SU-DHL-6 (cell line): ENCODE results near the gene COMT.

Experiments used
- CTCF ChIP-seq: fragments of 200-600 bp; sonication (generic); IDR thresholded peaks from one replicate; pipeline ENCODE4 v1.5.1; 2017; ENCODE audit warnings: antibody characterized with exemption, mild to moderate bottlenecking, low read length, moderate library complexity; ENCODE audit not compliant: insufficient read depth, poor library complexity, severe bottlenecking
- EZH2phosphoT487 ChIP-seq: fragments of 200-600 bp; sonication (generic), shearing (Covaris generic); conservative IDR thresholded peaks from 2 replicates; pipeline ENCODE4 v1.6.1; 2018; ENCODE audit warnings: mild to moderate bottlenecking, antibody characterized with exemption, low read length, moderate library complexity, mixed read lengths

- TF ChIP-seq CTCF (no peak), EZH2phosphoT487 (no peak)
These were observed 32.0 kb upstream of the COMT start for GRCh38 chr22:19909350-19910179.
